ENCODE results near the gene PRR5.

The PRR5 gene

DNA sequence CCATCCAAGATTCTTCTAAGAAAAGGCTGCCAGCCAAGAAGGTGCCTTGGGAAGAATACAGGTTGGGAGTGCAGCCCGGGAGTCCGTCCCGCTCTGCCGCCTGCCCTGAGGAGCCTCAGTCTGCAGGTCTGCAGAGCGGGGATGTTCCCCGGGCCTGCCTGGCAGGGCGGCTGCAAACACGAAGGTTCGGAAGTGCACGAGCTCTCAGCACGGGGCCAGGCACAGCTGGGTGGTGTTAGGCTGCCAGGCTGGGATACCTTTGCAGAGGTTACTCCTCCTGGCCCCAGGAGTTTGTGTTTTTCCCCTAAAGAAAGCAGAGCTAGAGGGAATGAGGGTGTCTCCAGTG is 9.4 kb upstream of the PRR5 start:
- DNase-seq (ENCODE audit: low read depth in 4 of 4, low spot score in 1 of 4): no peak

GRCh38 chr22:44693145-44693544 is 8.9 kb upstream of the PRR5 start:
- no peak for DNase-seq (ENCODE audit: low read depth in 4 of 4, low spot score in 1 of 4)

DNA sequence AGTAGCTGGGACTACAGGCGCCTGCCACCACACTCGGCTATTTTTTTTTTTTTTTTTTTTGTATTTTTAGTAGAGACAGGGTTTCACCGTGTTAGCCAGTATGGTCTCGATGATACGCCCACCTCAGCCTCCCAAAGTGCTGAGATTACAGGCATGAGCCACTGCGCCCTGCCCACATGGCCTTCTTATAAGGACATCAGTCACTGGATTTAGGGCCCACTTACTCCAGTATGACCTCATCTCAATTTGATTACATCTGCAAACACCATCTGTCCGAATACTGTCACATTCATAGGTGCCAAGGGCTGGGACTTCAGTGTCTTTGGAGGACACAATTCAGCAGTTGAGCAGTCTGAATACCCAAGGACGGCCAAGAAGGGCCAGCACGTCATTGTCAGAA is 8.2 kb upstream of the PRR5 start:
- DNase-seq (ENCODE audit: low read depth in 4 of 4, low spot score in 1 of 4): no peak

DNA sequence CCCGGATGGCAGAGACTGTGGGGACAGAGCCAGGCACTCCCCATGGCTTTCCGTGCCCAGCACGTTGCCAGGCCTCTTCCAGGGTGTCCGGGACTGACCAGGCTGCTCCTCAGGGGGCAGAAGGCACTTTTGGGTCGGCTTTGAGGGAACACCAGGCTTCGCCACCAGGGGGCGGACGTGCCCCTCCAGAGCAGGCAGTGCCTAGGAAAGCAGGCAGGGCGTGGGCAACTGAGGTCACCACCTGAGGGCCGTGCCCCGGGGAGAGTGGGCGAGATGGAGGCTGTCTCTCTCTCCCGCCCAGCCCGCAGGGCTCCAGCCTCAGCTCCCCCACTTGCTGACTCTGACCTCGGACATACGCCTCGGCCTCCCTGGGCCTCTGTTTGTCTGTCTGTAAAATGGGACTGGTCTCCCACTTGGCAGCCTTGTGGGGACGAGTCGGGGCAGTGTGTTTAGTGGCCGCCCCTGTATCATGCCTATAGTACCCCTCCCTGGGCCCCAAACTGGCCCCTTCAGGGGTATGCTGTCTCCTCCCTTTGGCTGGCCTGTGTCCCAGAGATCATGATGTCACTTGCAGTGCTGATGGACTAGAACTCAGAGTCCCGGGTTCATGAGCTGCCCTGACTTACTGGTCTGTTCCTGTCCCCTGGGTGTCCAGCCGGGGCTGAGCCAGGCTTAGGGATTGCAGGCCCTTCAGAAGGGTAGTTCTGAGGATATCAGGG is 4.4 kb upstream of the PRR5 start:
- DNase-seq (ENCODE audit: low read depth in 4 of 4, low spot score in 1 of 4): peak; percentile 71 to 80 (median 74)

- no peak for DNase-seq (ENCODE audit: low read depth in 4 of 4, low spot score in 1 of 4)
These were observed 3.2 kb upstream of the PRR5 start for GRCh38 chr22:44698531-44699421.

DNA sequence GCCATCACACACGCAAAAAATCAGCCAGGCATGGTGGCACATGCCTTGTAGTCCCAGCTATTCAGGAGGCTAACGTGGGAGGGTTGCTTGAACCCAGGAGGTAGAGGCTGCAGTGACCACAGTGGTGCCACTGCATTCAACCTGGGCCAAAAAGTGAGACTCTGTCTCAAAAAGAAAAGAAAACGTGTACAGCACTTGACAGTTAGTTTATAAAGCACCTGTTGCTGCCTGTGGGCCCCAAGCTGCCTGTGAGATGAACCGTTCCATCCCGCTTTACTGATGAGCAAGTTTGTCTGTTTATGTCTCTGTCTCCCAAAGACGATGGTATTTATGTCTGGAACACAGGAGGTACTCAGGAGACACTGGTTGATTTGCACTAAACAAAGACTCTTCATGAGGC is 1.5 kb upstream of the PRR5 start:
- no peak for DNase-seq (ENCODE audit: low read depth in 4 of 4, low spot score in 1 of 4)

GRCh38 chr22:44701187-44701790 is 715 bp upstream of the PRR5 start:
- no peak for DNase-seq (ENCODE audit: low read depth in 4 of 4, low spot score in 1 of 4)

- peak in 2 of 4 experiments; percentile 13 to 17 for DNase-seq (ENCODE audit: low read depth in 4 of 4, low spot score in 1 of 4)
These were observed 635 bp downstream of the PRR5 start for GRCh38 chr22:44702479-44703198.

DNA sequence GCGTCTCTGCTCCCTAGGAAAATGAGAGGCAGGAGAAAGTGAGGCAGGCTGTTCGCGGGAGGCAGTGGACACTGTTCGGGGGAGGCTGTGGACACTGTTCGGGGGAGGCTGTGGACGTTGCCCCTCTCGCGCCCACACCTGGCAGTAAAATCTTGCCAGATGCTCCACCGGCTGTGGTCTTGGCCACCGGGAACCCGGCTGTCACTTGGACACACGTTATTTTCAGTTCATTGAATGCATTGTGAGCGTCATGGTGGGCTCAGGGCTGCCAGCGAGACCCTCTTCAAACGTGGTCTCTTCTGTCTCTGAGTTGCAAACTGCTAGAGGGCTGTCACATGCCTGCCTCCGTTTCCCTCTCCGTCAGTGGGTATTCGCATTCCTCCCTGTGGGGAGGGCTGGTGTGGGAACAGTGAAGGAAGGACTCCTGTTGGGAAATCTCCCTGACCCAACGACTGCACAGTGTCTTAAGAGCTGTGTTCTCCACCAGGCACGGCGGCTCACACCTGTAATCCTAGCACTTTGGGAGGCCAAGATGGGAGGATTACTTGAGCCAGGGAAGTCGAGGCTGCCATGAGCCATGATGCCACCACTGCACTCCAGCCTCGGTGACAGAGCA is 1.4 kb downstream of the PRR5 start:
- no peak for DNase-seq (ENCODE audit: low read depth in 4 of 4, low spot score in 1 of 4)

- no peak for DNase-seq (ENCODE audit: low read depth in 4 of 4, low spot score in 1 of 4)
These were observed 2.4 kb downstream of the PRR5 start for GRCh38 chr22:44704159-44705021.

DNA sequence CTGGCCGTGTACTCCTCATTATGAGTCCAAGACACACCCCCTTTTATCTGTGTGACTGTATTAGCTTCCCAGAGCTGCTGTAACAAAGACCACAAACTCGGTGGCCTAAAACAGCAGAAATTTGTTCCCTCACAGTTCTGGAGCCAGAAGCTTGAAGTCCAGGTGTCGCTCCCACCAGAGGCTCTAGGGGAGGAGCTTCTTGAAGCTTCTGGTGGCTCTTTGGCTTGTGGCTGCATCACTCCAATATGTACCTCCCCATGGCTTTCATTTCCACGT is 3.0 kb downstream of the PRR5 start:
- DNase-seq (ENCODE audit: low read depth in 4 of 4, low spot score in 1 of 4): no peak

DNA sequence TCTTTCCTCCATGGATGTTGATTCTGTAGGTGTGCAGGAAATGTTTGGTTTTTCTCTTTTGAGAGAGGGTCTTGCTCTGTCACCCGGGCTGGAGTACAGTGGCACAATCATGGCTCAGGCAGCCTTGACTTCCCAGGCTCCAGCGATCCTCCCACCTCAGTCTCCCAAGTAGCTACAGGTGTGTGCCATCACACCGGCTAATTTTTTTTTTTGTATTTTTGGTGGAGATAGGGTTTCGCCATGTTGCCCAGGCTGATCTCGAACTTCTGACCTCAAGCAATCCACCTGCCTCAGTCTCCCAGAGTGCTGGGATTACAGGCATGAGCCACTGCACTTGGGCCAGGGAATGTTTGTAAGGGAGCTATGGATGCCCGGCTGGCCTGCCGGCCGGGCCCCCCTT is 4.5 kb downstream of the PRR5 start:
- DNase-seq (ENCODE audit: low read depth in 4 of 4, low spot score in 1 of 4): no peak

GRCh38 chr22:44707178-44707577 is 5.2 kb downstream of the PRR5 start:
- no peak for DNase-seq (ENCODE audit: low read depth in 4 of 4, low spot score in 1 of 4)

GRCh38 chr22:44707752-44708151 is 5.7 kb downstream of the PRR5 start:
- DNase-seq (ENCODE audit: low read depth in 4 of 4, low spot score in 1 of 4): no peak

DNA sequence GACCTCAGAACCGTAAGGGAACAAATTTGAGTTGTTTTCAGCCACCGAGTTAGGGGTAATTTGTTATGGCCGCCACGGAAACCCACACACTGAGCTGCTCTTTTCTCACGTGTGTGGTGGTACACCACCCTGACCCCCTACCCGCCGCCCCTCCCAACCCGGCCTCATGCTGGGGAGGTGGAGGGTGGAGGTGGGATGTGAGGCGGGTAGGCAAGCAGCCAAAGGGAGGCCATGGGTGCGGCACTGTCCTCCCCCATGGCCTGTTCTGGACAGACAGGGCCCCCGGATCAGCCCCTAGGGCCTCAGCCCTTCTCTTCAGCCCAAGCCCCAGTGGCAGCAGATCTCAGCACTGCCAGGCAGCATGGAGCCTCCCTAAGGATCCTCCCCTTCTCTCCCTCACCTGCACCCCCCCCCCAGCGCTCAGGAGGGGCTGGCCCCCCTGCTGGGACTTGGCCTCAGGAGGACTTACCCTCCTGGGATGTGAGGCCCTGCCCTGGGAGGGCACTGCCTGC is 7.9 kb downstream of the PRR5 start:
- DNase-seq (ENCODE audit: low read depth in 4 of 4, low spot score in 1 of 4): no peak

- no peak for DNase-seq (ENCODE audit: low read depth in 4 of 4, low spot score in 1 of 4)
These were observed 8.7 kb downstream of the PRR5 start for GRCh38 chr22:44710474-44711240.

DNA sequence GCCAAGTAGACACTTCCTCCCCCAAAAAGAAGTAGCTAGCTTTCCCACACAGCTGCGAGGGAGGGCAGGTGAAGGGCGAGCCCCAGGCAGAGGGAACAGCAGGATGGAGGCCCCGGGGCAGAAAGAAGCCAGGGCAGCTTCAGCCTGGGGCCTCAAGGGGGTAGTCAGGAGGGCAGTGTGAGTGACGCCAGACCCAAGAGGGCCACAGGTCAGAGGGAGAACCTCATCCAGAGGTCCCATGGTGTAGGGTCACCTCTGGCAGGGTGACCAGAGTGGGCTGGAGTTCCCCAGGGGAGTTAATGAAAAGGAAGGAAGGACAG is 9.2 kb downstream of the PRR5 start:
- DNase-seq (ENCODE audit: low read depth in 4 of 4, low spot score in 1 of 4): no peak

DNA sequence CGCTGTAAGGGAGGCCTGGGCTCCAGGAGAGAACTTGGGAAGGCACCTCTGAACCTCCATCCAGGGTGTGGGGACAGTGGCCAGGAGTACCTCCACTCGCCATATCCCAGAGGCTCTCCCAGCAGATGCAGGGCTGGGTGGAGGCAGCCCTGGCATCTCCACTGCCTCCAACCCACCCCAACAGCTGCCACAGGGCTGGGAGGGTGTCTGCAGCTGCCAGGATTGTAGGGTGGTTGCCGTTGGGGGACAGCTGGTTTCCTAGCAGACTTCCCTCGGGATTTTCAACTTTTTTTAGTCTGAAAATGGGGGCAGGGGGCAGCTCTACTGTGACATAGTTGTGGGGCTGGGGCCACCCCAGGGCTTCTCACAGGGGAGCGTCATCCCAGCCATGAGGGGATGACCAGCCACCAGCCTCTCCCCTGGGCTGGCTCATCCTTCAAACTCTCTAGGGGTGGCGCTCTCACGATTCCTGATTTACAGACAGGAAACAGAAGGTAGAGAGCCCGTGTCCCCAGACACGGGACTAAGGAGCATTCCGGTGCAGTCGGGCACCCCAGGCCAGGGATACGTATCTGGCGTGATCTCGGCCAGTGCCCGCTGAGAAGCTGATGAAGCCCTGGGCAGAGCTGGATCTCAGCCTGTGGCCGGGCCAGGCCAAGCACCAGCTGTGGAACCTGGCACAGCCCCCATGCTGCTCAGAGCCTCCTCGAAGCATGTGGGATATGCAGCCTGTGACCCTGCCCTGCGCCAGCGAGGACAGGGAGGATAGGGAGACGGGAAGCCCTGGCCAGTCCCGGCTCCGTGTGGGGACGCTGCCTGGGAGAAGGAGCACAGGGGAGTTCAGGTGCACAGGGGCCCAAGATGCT is 9.9 kb downstream of the PRR5 start:
- no peak for DNase-seq (ENCODE audit: low read depth in 4 of 4, low spot score in 1 of 4)

DNA sequence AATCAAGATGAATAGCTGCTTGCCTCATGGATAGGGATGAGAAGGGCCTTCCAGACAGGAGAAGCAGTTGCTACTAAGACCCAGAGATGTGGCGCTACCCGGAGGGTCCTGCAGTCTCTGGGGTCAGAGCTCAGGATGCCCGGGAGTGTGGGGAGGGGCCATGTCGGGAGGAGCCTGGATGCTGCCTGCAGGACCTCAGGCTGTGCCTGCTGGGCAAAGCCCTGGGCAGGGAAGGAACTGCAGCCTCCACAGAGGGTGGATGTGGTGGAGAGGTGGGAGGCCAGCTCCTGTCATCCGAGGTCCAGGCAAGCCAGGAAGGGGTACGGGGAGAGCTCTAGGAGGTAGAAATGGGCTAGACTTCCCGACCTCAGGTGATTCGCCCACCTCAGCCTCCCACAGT is 11.0 kb downstream of the PRR5 start:
- DNase-seq (ENCODE audit: low read depth in 4 of 4, low spot score in 1 of 4): no peak

Data from stimulated activated CD4-positive, alpha-beta T cell treated with anti-CD3 and anti-CD28 coated beads, Interleukin-1b, Interleukin-23, amount 100 ng/mL, for 24 hours (primary cell).